OCI-LY1 (cell line): ENCODE data around the gene YEATS2.
"Not testable (repeated sequence)": the region's sequence is repeated elsewhere in the genome, so short reads cannot be mapped to it uniquely, and the experiment has no call there.

Experiments used
- H2AFZ ChIP-seq: fragments of 200-600 bp; sonication (generic), shearing (Covaris generic); 2 replicates; pipeline ENCODE4 v1.6.0; 2014; ENCODE audit warnings: antibody characterized with exemption, mild to moderate bottlenecking, low read length
- H3F3A ChIP-seq: fragments of 200-600 bp; sonication (generic), shearing (Covaris generic); 2 replicates; pipeline ENCODE4 v1.6.0; 2014; ENCODE audit warnings: mild to moderate bottlenecking, antibody characterized with exemption, low read length, moderate library complexity; ENCODE audit not compliant: insufficient read depth
- H3K27ac ChIP-seq: fragments of 200-600 bp; sonication (generic); 2 replicates; pipeline ENCODE4 v1.5.1; 2014; ENCODE audit warnings: low read length, mixed run types, mild to moderate bottlenecking, low read depth; ENCODE audit not compliant: poor library complexity, severe bottlenecking
- H3K27me3 ChIP-seq: fragments of 200-600 bp; sonication (generic); 2 replicates; pipeline ENCODE4 v1.6.0; 2014; ENCODE audit warnings: antibody characterized with exemption, mild to moderate bottlenecking, low read length, moderate library complexity; ENCODE audit not compliant: insufficient read depth
- H3K36me3 ChIP-seq: fragments of 200-600 bp; sonication (generic); 2 replicates; pipeline ENCODE4 v1.6.1; 2014; ENCODE audit warnings: mild to moderate bottlenecking, antibody characterized with exemption, low read length, moderate library complexity, mixed read lengths; ENCODE audit not compliant: insufficient read depth
- H3K4me1 ChIP-seq: fragments of 200-600 bp; sonication (generic); 2 replicates; pipeline ENCODE4 v1.5.1; 2014; ENCODE audit warnings: mild to moderate bottlenecking, low read length, moderate library complexity; ENCODE audit not compliant: insufficient read depth, severe bottlenecking
- H3K4me2 ChIP-seq: fragments of 200-600 bp; sonication (generic), shearing (Covaris generic); 2 replicates; pipeline ENCODE4 v1.6.1; 2014; ENCODE audit warnings: low read length
- H3K4me3 ChIP-seq: fragments of 200-600 bp; sonication (generic); 2 replicates; pipeline ENCODE4 v1.5.1; 2014; ENCODE audit warnings: low read length, low read depth, mild to moderate bottlenecking, mixed read lengths; ENCODE audit not compliant: poor library complexity, severe bottlenecking
- H3K79me2 ChIP-seq: fragments of 200-600 bp; shearing (Covaris generic); 2 replicates; pipeline ENCODE4 v1.6.1; 2016; ENCODE audit warnings: mixed run types, low read length, mixed read lengths; ENCODE audit not compliant: insufficient read depth
- H3K9ac ChIP-seq: fragments of 200-600 bp; sonication (generic), shearing (Covaris generic); 2 replicates; pipeline ENCODE4 v1.6.1; 2014; ENCODE audit warnings: mild to moderate bottlenecking, low read length, mixed read lengths
- H3K9me2 ChIP-seq: fragments of 200-600 bp; sonication (generic), shearing (Covaris generic); 2 replicates; pipeline ENCODE4 v1.6.1; 2014; ENCODE audit warnings: low read depth, mild to moderate bottlenecking, low read length, mixed read lengths
- H3K9me3 ChIP-seq: fragments of 200-600 bp; shearing (Covaris generic); 2 replicates; pipeline ENCODE4 v1.6.1; 2014; ENCODE audit warnings: low read length, mixed read lengths
- H4K20me1 ChIP-seq: fragments of 200-600 bp; sonication (generic), shearing (Covaris generic); 2 replicates; pipeline ENCODE4 v1.6.0; 2016; ENCODE audit warnings: mild to moderate bottlenecking, low read length; ENCODE audit not compliant: insufficient read depth
- CTCF ChIP-seq: fragments of 200-600 bp; sonication (generic), shearing (Covaris generic); IDR thresholded peaks from 2 replicates; pipeline ENCODE4 v1.5.1; 2017; ENCODE audit warnings: mild to moderate bottlenecking, antibody characterized with exemption, low read length, moderate library complexity, mixed read lengths
- EZH2 ChIP-seq: fragments of 200-600 bp; sonication (generic), shearing (Covaris generic); IDR thresholded peaks from 2 replicates; pipeline ENCODE4 v1.8.0; 2017; ENCODE audit warnings: borderline replicate concordance, mixed run types, mild to moderate bottlenecking, antibody characterized with exemption, low read length, moderate library complexity, mixed read lengths

YEATS2 gene

GRCh38 chr3:183775781-183776180 is 78.2 kb downstream of the YEATS2 start:
- no peaks in the 10 kb centered on the region for H3K4me1 ChIP-seq
- H3K27ac ChIP-seq: no peak overlapping the region
- no peak overlapping the region for H3K9ac ChIP-seq
- H3K9me2 ChIP-seq: no peaks in the 10 kb centered on the region
- H3K9me3 ChIP-seq: no peaks in the 10 kb centered on the region
- no peaks in the 10 kb centered on the region for H4K20me1 ChIP-seq
- H2AFZ ChIP-seq: no peak overlapping the region
- H3F3A ChIP-seq: no peaks in the 10 kb centered on the region
- H3K4me2 ChIP-seq: no peak overlapping the region
- H3K79me2 ChIP-seq: no peaks in the 10 kb centered on the region
- H3K4me3 ChIP-seq: no peak overlapping the region
- peaks cover 92% of the 10 kb centered on the region for H3K36me3 ChIP-seq
- no peaks in the 10 kb centered on the region for H3K27me3 ChIP-seq
- TF ChIP-seq EZH2: no peak
- no peak for TF ChIP-seq CTCF

- H4K20me1 ChIP-seq, H3K79me2 ChIP-seq, H3K27me3 ChIP-seq, H3K4me2 ChIP-seq, H3K4me1 ChIP-seq, H3K27ac ChIP-seq, H3K9ac ChIP-seq, H3K9me2 ChIP-seq, H3K9me3 ChIP-seq, H3F3A ChIP-seq, H3K4me3 ChIP-seq, H2AFZ ChIP-seq: not testable (repeated sequence)
- peaks cover 94% of the 10 kb centered on the region for H3K36me3 ChIP-seq
Measured at GRCh38 chr3:183776451-183776850, 78.9 kb downstream of the YEATS2 start.

- Histone ChIP-seq H3K4me1 (no peaks in the 10 kb centered on the region), H3K27me3 (no peaks in the 10 kb centered on the region), H2AFZ (no peak overlapping the region), H3K36me3 (peaks cover 97% of the 10 kb centered on the region), H3K9me2 (no peaks in the 10 kb centered on the region), H3K9me3 (no peaks in the 10 kb centered on the region), H3K27ac (no peak overlapping the region), H4K20me1 (no peaks in the 10 kb centered on the region), H3K4me2 (no peak overlapping the region), H3K4me3 (no peak overlapping the region), H3F3A (no peaks in the 10 kb centered on the region), H3K9ac (no peak overlapping the region), H3K79me2 (no peaks in the 10 kb centered on the region)
- TF ChIP-seq CTCF (no peak), EZH2 (no peak)
Measured at GRCh38 chr3:183777016-183777618, 79.5 kb downstream of the YEATS2 start.

GRCh38 chr3:183779896-183780465 is 82.4 kb downstream of the YEATS2 start:
- TF ChIP-seq EZH2: no peak
- no peak for TF ChIP-seq CTCF

More at GRCh38 chr3:183779896-183780465, 82.4 kb downstream of the YEATS2 start:
- H3K36me3 ChIP-seq: peaks cover 97% of the 10 kb centered on the region
- peaks cover 7% of the 10 kb centered on the region for H3K4me1 ChIP-seq
- H3F3A ChIP-seq: no peaks in the 10 kb centered on the region
- H3K79me2 ChIP-seq: no peaks in the 10 kb centered on the region
- H4K20me1 ChIP-seq: no peaks in the 10 kb centered on the region
- H3K9ac ChIP-seq: no peak overlapping the region
- no peaks in the 10 kb centered on the region for H3K27me3 ChIP-seq
- H2AFZ ChIP-seq: no peak overlapping the region
- H3K9me2 ChIP-seq: no peaks in the 10 kb centered on the region
- no peak overlapping the region for H3K27ac ChIP-seq
- H3K4me2 ChIP-seq: no peak overlapping the region
- H3K9me3 ChIP-seq: no peaks in the 10 kb centered on the region
- H3K4me3 ChIP-seq: no peak overlapping the region
